HG03442 (cell line): Measurements from ENCODE around the gene AJUBA.
"Not testable (repeated sequence)": the region's sequence is repeated elsewhere in the genome, so short reads cannot be mapped to it uniquely, and the experiment has no call there.

Experiments
- ATAC-seq: cut with Tn5 transposase; IDR thresholded peaks from one replicate; pipeline ENCODE4 v1.9.1; 2021; ENCODE audit warnings: mild to moderate bottlenecking, moderate library complexity; ENCODE audit not compliant: unreplicated experiment

The AJUBA gene

GRCh38 chr14:22982477-22983245 lies at the start of gene AJUBA:
Gene AJUBA, minus strand, starts transcription at chr14:22982551. Its CDS starts 285 bp downstream, at chr14:22982266.
- no peak for ATAC-seq

- ATAC-seq, result no peak
Measured at GRCh38 chr14:23030936-23031335, 48.6 kb upstream of the AJUBA start.

- no peak for ATAC-seq
Measured at GRCh38 chr14:23028799-23029198, 46.4 kb upstream of the AJUBA start.

GRCh38 chr14:23025151-23025814 lies 42.9 kb upstream of the AJUBA start:
- no peak for ATAC-seq

GRCh38 chr14:23024612-23025075 lies 42.3 kb upstream of the AJUBA start:
- ATAC-seq, result no peak

GRCh38 chr14:23023795-23024152 lies 41.4 kb upstream of the AJUBA start:
- ATAC-seq, result no peak

- ATAC-seq, result no peak
Measured at GRCh38 chr14:23023022-23023794, 40.9 kb upstream of the AJUBA start.

GRCh38 chr14:23021889-23022442 lies 39.6 kb upstream of the AJUBA start:
- no peak for ATAC-seq

- ATAC-seq, result no peak
Measured at GRCh38 chr14:23021434-23021833, 39.1 kb upstream of the AJUBA start.

- ATAC-seq, result no peak
Measured at GRCh38 chr14:23020143-23021128, 38.1 kb upstream of the AJUBA start.

GRCh38 chr14:23018107-23018506 lies 35.8 kb upstream of the AJUBA start:
- no peak for ATAC-seq

- no peak for ATAC-seq
Measured at GRCh38 chr14:23017091-23017490, 34.7 kb upstream of the AJUBA start.

- no peak for ATAC-seq
Measured at GRCh38 chr14:23015618-23016017, 33.3 kb upstream of the AJUBA start.

GRCh38 chr14:23013749-23014054 lies 31.4 kb upstream of the AJUBA start:
- ATAC-seq, result not testable (repeated sequence)

- ATAC-seq, result no peak
Measured at GRCh38 chr14:23013054-23013748, 30.9 kb upstream of the AJUBA start.

- no peak for ATAC-seq
Measured at GRCh38 chr14:23009939-23010726, 27.8 kb upstream of the AJUBA start, which contains the start of gene C14orf93. Gene C14orf93, minus strand, starts transcription at chr14:23010143. Its CDS starts 11,120 bp downstream, at chr14:22999023.

GRCh38 chr14:23009483-23009938 lies 27.2 kb upstream of the AJUBA start:
- ATAC-seq, result no peak

- no peak for ATAC-seq
Measured at GRCh38 chr14:23008831-23009230, 26.5 kb upstream of the AJUBA start.
